Stimulated activated CD4-positive, alpha-beta T cell treated with anti-CD3 and anti-CD28 coated beads, Interleukin-12 subunit alpha, Interleukin-12 subunit beta, amount 100 ng/mL, for 24 hours (primary cell): ENCODE results near the gene SLC15A1.

Source experiments
- DNase-seq, 2 experiments: peaks; one replicate each; pipeline ENCODE4 v3.0.0-alpha.2; 2020; ENCODE audit warnings: low read depth in 2 of 2

The SLC15A1 gene

GRCh38 chr13:98751861-98752466, 508 bp downstream of the SLC15A1 start:
- DNase-seq: no peak

DNA sequence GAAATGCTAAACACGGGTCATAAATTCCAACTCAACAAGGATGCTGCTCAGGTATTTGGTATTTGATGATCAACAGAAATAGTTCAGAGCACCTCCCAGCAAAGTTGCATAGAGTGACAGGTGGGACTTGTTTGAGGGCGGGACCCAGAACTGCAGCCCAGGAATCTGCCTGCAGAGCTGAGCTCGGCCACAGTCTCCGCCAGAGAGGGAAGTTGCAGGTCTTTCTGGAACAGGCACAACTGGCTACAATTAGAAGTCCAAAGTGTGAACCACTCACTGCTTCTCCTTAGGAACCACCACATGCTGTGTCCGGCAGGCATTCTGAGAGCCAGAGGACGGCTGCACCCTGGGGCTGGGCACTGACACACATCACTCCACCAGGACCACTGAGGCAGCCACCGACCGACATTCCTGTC, 1.1 kb downstream of the SLC15A1 start:
- DNase-seq: no peak

- DNase-seq: no peak
Observed at GRCh38 chr13:98749501-98749900, 3.0 kb downstream of the SLC15A1 start.

DNA sequence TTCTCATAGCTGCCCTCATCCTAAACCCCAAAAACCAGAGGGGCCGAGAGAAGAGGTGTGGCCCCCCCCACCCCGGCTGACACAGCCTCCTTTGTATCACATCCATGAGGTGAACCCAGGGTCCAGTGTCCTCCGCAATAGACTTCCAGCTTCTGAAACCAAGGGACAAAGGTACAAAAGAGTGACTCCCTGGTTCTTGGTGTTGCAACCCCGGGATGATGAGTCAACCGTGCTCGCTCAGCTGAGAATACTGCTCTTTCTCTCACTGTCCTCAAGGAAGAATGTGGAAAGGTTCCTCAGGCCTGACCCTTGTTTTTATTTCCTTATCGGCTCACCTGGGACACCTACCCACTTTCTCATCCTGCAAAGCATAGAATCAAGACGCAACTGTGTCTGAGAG, 5.5 kb downstream of the SLC15A1 start:
- no peak for DNase-seq

- DNase-seq: no peak
Observed at GRCh38 chr13:98743377-98743776, 9.1 kb downstream of the SLC15A1 start.

GRCh38 chr13:98742961-98743360, 9.5 kb downstream of the SLC15A1 start:
- no peak for DNase-seq

DNA sequence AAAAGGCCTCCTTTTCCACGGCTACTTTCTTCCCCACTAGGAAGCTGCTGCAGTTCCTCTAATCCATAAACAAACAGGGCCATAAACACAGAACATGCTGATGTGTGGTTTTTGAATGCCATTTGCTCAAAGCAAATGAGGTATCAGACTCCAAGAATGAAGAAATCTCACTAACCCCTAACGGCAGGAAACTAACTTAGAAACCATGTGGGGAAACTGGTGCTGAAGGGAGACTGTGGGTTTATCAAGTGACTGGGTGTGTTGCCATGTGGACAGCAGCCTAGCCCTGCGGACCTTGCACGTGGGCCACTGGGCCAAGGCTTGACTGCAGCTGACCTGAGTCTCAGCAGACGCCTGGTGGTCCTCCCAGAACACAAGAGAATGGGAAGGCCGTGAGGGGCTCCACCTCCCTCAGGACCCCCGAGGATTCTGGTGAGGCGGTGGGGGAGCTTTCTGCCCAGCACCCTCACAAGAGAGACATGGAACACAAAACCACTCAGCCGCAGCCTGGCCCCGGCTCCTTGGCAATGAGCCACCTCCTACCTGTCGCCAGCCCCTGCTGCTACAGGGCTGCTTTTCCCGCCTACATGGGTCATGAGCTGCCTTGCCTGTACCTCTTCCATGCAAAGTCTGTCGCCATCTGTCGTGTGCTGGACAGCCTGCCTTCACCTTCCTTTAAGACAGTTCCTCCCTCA, 10.6 kb downstream of the SLC15A1 start:
- no peak for DNase-seq

DNA sequence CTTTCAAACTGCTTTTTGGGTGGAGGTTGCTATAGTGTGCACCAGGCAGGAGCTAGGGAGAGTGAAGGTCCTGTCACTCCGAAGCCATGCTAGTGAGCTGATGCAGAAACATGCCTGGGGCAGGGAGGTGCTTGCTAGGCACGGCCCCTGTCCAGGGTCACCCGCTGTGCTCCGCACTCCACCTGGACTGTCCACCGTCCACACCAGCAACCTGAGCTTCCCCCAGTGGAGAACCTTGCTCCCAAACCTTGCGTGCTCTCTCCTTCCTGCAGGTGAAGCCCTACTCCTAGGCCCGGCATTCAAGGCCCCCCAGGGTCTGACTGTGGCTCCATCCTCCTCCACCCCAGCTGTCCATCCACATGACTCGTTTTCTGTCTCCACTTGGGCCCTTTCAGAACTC, 12.3 kb downstream of the SLC15A1 start:
- no peak for DNase-seq

GRCh38 chr13:98738993-98739392, 13.5 kb downstream of the SLC15A1 start:
- DNase-seq: no peak

DNA sequence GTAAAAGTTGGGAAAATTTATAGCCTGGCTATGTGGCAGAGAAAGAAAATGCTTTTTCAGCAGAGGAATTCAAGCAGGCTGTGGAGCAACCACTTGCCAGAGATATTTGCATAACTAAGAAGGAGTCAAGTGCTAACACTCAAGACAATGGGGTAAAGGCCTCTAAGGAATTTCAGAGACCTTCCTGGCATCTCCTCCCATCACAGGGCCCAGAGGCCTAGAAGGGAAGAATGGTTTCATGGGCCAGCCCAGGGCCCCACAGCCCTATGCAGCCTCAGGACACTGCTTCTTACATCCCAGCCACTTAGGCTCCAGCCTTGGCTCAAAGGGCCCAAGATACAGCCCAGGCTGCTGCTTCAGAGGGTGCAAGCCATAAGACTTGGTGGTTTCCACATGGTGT, 14.3 kb downstream of the SLC15A1 start:
- no peak for DNase-seq

DNA sequence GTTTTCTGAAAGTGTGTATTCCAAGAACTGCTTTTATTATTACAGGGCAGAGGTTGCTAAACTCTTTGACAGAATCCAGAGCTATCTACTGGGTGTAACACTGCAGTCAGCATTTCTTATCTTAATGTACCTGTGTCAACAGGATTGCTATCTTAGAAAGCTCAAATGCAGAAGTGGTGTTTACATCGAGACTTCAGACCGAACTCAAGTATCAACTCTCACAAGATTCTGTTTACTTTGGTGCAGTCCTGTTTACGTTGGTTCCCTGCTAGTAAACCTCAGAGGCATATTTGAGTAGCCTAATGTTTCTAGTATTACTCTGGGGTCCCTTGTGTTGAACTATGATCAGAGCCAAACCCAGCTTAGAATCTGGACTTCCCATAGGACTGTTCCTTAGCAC, 20.5 kb downstream of the SLC15A1 start:
- no peak for DNase-seq

- DNase-seq: no peak
Observed at GRCh38 chr13:98731038-98731437, 21.4 kb downstream of the SLC15A1 start.

GRCh38 chr13:98730441-98730840, 22.0 kb downstream of the SLC15A1 start:
- no peak for DNase-seq

DNA sequence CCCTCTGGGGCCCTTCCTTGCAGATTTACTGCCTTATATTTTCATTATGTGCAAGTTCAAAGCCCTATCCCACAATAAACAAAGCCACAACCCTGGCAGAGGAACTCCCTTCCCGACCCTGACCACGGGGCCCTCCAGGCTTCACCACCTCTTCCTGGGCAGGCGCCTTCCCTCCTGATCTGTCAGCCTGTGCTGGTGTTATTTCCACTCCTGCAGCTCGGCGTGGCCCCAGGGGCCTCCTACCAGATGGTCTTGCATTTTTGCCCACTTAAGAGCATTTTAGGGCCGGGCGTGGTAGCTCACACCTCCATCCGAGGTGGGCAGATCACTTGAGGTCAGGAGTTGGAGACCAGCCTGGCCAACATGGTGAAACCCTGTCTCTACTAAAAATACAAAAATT, 22.8 kb downstream of the SLC15A1 start:
- no peak for DNase-seq

GRCh38 chr13:98722958-98723357, 29.5 kb downstream of the SLC15A1 start:
- DNase-seq: no peak

- DNase-seq: no peak
Observed at GRCh38 chr13:98721825-98722510, 30.5 kb downstream of the SLC15A1 start.

GRCh38 chr13:98719527-98720250, 32.8 kb downstream of the SLC15A1 start:
- no peak for DNase-seq

DNA sequence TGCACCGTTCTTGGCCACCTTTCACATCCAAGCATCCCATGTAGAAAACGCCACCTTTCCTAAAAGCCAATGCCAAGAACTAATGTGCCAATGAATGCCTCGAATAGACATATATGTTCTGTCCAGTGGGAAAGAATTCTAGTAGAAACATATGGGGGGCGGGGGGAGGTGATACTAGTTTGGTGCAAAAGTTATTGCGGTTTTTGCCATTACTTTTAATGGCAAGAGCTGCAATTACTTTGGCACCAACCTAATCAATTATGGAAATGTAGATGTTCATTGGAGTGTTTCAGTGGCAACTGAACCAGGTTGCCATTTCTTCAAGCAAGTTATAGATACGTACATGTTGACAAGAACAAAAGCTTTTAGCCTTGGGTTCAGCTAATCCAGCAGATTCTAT, 34.6 kb downstream of the SLC15A1 start:
- no peak for DNase-seq

DNA sequence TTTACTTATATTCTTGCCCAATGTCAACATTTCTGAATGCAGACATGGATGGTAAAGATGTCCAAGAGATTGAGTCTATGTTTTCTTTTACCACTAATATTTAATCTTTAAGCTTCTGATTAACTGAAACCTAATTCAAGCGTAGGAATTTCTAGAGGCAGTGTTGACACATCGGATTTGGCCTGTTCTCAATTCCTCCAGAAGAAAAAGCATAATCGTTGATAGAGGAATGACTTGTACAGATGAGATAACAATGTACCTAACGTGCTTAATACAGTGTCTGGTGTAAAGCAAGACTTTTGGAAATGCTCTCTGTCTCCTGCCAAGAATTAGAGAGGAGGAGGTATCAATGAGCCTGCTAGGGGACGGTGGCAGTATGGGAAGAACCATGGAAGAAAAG, 35.2 kb downstream of the SLC15A1 start:
- no peak for DNase-seq

DNA sequence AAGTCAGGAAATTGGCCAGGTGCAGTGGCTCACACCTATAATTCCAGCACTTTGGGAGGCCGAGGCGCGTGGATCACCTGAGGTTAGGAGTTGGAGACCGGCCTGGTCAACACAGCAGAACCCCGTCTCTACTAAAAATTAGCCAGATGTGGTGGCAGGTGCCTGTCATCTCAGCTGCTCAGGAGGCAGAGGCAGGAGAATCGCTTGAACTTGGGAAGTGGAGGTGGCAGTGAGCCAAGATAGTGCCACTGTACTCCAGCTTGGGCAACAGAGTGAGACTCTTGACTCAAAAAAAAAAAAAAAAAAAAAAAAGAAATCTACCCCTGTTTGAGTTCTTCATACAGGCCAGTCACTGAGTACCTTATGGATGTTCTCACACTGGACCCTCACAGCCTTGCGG, 42.0 kb downstream of the SLC15A1 start:
- no peak for DNase-seq

GRCh38 chr13:98707281-98707999, 45.0 kb downstream of the SLC15A1 start:
- DNase-seq: no peak
